IPS DF 4.7 (cell line): ENCODE measurements around the gene CRABP2.

Source experiments
- DNase-seq: peaks from one replicate; pipeline ENCODE4 v3.0.0-alpha.2; 2013; ENCODE audit warnings: low spot score; ENCODE audit errors: extremely low read depth

Gene CRABP2

DNA sequence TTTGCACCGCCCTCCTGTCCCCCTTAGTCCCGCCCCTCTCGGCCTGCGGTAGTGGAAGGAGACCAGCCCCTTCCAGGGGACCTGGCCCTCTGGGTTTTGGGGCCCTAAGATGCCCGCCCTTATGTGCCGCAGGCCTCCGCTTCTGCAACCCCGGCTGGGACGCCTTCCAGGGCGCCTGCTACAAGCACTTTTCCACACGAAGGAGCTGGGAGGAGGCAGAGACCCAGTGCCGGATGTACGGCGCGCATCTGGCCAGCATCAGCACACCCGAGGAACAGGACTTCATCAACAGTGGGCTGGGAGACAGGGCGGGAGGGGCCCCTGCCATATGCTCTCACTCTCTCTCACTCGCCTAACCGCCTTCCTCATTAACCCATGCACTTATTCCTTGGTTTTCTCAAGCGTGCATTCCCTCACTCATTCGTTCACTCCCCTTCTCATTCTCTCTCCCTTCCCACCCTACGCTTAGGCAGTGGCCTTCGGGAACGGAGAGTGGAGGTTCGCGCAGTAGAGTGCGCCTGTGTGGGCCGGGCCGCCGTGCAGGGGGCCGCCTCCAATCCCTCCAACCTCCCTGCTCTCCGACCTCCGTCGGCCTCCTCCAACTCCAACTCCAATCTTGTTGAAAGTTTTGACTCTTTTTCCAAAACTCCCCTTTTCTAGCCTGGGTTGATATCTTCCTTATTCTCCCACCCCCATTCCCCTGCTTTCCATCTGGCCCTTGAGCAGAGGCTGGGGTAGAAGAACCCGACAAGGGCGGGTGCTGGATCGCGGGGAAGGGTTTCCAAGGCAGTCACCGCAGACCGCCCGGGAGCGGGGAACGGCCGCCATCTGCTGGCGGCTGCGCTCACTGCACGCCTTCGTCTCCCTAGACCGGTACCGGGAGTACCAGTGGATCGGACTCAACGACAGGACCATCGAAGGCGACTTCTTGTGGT lies 48.3 kb downstream of the CRABP2 start:
- DNase-seq, result no peak

DNA sequence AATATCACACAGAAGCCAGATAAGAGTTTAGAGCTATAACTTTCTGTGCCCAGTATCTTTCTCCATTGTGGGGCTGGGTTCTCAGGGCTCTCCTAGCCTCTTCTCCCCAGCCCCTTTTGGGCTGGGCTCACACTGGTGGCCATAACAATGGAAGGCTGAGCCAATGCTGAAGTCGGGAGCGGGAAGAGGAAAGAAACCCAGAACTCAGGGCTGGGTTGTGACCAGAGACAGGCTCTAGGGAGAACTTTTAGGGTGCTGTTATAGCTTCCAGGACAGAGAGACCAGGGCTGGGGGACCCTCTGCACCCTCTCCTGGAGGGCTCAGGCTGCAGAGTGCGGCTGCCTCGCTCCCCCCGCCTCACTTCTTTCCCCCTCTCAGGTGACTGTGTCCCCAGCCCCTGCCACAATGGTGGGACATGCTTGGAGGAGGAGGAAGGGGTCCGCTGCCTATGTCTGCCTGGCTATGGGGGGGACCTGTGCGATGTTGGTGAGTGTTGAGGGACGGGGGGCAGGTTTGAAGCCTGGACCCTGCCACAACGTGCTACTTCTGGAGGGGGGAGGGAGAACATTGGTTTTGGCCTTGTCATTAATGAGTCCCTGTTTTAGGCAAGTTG lies 49.4 kb downstream of the CRABP2 start:
- DNase-seq, result no peak

DNA sequence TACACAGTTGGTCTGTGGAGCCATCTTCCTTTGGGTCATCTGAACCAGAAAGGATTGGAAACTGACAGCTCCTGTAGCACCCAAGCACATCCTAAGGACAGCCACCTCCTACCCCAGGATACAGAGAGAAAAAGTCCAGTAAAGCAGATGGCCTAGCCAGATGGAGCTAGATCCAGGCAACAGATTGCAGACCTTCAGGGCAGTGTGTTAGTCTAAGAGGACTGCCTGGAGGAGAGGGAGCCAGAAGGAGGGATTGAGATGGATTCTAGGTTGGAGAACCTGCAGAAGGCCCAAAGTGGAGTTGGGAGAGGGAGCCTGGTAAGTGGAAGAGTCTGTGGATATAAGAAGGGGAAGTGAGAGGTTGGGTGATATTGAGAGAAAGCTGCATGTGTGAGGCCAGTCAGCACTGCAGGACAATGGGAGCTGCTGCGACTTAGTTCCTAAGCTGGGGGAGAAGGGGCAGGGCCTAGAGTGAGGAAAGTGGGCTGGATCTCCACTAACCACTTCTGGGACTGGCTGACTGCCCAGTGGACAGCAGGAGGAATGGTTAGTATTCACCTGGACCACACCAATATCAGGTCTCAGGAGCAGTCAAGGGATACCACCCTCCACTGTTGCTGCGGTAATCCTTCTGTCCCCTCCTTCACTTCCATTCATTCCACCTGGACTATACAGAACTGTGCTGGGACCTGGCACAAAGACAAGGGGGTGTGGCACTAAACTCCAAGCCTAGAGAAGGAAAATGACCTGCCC lies 50.1 kb downstream of the CRABP2 start:
- DNase-seq, result no peak

DNA sequence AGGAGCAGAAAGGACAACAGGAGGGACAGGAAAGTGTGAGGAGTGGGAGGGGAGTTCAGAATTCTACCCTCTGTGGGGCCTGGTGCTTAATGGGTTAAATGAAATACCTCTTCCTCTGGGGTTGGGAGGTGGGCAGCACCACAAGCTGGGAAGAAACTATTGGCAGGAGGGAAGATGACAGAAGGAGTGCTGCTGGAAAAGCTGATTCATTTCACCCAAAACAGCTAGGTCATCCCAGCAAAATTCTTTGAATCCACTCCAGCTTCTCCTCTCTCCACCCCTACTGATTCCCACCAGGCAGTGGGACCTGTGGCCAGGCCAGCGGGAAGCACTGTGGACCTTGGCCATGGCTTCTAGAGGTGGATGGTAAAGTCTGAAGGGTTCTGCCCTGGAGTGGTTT lies 50.7 kb downstream of the CRABP2 start:
- no peak for DNase-seq

DNA sequence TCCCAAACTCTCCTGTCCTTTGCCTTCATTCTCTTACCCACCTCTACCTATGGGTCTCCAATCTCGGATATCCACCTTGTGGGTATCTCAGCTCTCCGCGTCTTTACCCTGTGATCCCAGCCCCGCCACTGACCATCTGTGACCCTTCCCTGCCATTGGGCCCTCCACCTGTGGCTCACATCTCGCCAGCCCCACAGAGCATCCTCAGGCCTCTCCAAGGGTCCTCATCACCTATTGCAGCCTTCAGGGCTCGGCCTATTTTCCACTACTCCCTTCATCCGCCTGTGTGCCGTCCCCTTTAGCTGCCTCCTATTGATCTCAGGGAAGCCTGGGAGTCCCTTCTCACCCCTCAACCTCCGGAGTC lies 52.4 kb downstream of the CRABP2 start:
- DNase-seq, result no peak

DNA sequence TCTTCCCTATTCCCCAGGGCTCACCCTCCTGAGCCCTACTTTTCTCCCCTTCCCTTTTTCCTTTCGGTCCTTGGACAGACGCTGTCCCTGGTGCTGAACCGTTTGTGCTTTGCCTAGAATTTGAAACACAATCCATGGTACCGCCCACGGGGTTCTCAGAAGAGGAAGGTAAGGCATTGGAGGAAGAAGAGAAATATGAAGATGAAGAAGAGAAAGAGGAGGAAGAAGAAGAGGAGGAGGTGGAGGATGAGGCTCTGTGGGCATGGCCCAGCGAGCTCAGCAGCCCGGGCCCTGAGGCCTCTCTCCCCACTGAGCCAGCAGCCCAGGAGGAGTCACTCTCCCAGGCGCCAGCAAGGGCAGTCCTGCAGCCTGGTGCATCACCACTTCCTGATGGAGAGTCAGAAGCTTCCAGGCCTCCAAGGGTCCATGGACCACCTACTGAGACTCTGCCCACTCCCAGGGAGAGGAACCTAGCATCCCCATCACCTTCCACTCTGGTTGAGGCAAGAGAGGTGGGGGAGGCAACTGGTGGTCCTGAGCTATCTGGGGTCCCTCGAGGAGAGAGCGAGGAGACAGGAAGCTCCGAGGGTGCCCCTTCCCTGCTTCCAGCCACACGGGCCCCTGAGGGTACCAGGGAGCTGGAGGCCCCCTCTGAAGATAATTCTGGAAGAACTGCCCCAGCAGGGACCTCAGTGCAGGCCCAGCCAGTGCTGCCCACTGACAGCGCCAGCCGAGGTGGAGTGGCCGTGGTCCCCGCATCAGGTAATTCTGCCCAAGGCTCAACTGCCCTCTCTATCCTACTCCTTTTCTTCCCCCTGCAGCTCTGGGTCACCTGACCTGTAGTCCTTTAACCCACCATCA lies 53.0 kb downstream of the CRABP2 start:
- DNase-seq, result no peak
